Amniotic stem cell (primary cell): ENCODE data around the gene TIMM23.
"Not testable (repeated sequence)": the region's sequence is repeated elsewhere in the genome, so short reads cannot be mapped to it uniquely, and the experiment has no call there.

Experiments used
- DNase-seq: peaks from one replicate; lab custom pipeline; 2025; lab: John Stamatoyannopoulos, UW

Gene TIMM23

GRCh38 chr10:46022978-46023702 lies 50.9 kb downstream of the TIMM23 start:
- peak; percentile 77 for DNase-seq

GRCh38 chr10:46024948-46025347 lies 52.7 kb downstream of the TIMM23 start:
- no peak for DNase-seq

GRCh38 chr10:46025406-46025805 lies 53.1 kb downstream of the TIMM23 start:
- no peak for DNase-seq

- no peak for DNase-seq
These were observed 53.8 kb downstream of the TIMM23 start for GRCh38 chr10:46026106-46026505.

- DNase-seq: peak; percentile 55
These were observed 56.5 kb downstream of the TIMM23 start for GRCh38 chr10:46028584-46029460.

- no peak for DNase-seq
These were observed 57.3 kb downstream of the TIMM23 start for GRCh38 chr10:46029461-46030030.

- DNase-seq: peak; percentile 93
These were observed 58.0 kb downstream of the TIMM23 start, which contains the start of gene NCOA4 for GRCh38 chr10:46030091-46030937. NCOA4 (minus strand) TSS chr10:46030623; CDS start chr10:46016680, 13,943 bp downstream.

GRCh38 chr10:46031648-46032532 lies 59.6 kb downstream of the TIMM23 start:
- no peak for DNase-seq

GRCh38 chr10:46033602-46034011 lies 61.3 kb downstream of the TIMM23 start:
- peak; percentile 11 for DNase-seq

- DNase-seq: no peak
These were observed 63.9 kb downstream of the TIMM23 start for GRCh38 chr10:46035923-46036849.

GRCh38 chr10:46037107-46037825 lies 65.0 kb downstream of the TIMM23 start:
- no peak for DNase-seq

- DNase-seq: no peak
These were observed 67.7 kb downstream of the TIMM23 start for GRCh38 chr10:46040004-46040403.

GRCh38 chr10:46042527-46042926 lies 70.2 kb downstream of the TIMM23 start:
- DNase-seq: no peak

GRCh38 chr10:46046261-46046660 lies 74.0 kb downstream of the TIMM23 start, which contains the start of gene MSMB:
MSMB (minus strand) TSS chr10:46046269; CDS start chr10:46046237, 32 bp downstream.
- DNase-seq: no peak

- no peak for DNase-seq
These were observed 75.9 kb downstream of the TIMM23 start for GRCh38 chr10:46048152-46048551.

GRCh38 chr10:46049497-46049831 lies 77.2 kb downstream of the TIMM23 start:
- not testable (repeated sequence) for DNase-seq

- DNase-seq: no peak
These were observed 78.8 kb downstream of the TIMM23 start for GRCh38 chr10:46050941-46051623.

GRCh38 chr10:46052057-46052790 lies 79.9 kb downstream of the TIMM23 start:
- DNase-seq: no peak
